HepG2 (cell line): Measurements from ENCODE around the gene EXOC3L4. TPM values are rescaled to one million over a fixed set of nuclear protein-coding genes. Genes with fewer than 3 reads are reported as not detected.
A peak's percentile ranks its signal among the peaks of the same experiment; 100 is the strongest.

Experiments used
- CERS6 ChIP-seq: sonication (generic); formaldehyde crosslinking; IDR thresholded peaks from 2 replicates; pipeline ENCODE4 v1.5.0; 2020; ENCODE audit warnings: missing genetic modification reagents
- EHMT2 ChIP-seq: fragments of 200-600 bp; sonication (generic); IDR thresholded peaks from 2 replicates; pipeline ENCODE4 v1.7.0; 2017; ENCODE audit warnings: antibody characterized with exemption, low read depth, low read length, borderline replicate concordance
- IKZF5 ChIP-seq: IDR thresholded peaks from 2 replicates; pipeline ENCODE4 v1.6.1; 2018; ENCODE audit warnings: missing genetic modification reagents, mild to moderate bottlenecking, missing compliant biosample characterization
- IRF9 ChIP-seq: sonication (generic); formaldehyde crosslinking; IDR thresholded peaks from 2 replicates; pipeline ENCODE4 v1.8.0; 2022; ENCODE audit warnings: missing genetic modification reagents, mild to moderate bottlenecking, borderline replicate concordance
- KLF6 ChIP-seq: IDR thresholded peaks from 2 replicates; pipeline ENCODE4 v1.8.0; 2016; ENCODE audit warnings: missing biosample characterization, missing genetic modification reagents
- MYNN ChIP-seq: sonication (generic); formaldehyde crosslinking; IDR thresholded peaks from 2 replicates; pipeline ENCODE4 v1.4.0; 2020; ENCODE audit warnings: mild to moderate bottlenecking, low read depth, missing genetic modification reagents
- NR0B2 ChIP-seq: sonication (generic); formaldehyde crosslinking; IDR thresholded peaks from 2 replicates; pipeline ENCODE4 v1.4.0; 2020; ENCODE audit warnings: mild to moderate bottlenecking, missing genetic modification reagents
- NR2F2 ChIP-seq: IDR thresholded peaks from 2 replicates; pipeline ENCODE4 v1.6.1; 2012; ENCODE audit warnings: low read depth, inconsistent platforms, borderline replicate concordance
- PAXIP1 ChIP-seq: sonication (generic); formaldehyde crosslinking; conservative IDR thresholded peaks from 2 replicates; pipeline ENCODE4 v1.4.0; 2020; ENCODE audit warnings: mild to moderate bottlenecking, missing genetic modification reagents, moderate library complexity
- PPARG ChIP-seq: conservative IDR thresholded peaks from 2 replicates; pipeline ENCODE4 v1.6.1; 2016; ENCODE audit warnings: missing biosample characterization, missing genetic modification reagents
- SOX6 ChIP-seq, 2 experiments: fragments of 450-650 bp in 1 of 2; sonication (generic) in 1 of 2; formaldehyde crosslinking in 1 of 2; IDR thresholded peaks; 2 replicates each; pipeline versions ENCODE4 v1.4.0 to v1.6.1; 2017 to 2020; ENCODE audit warnings: antibody characterized with exemption in 1 of 2, mild to moderate bottlenecking in 1 of 2, missing genetic modification reagents in 1 of 2
- SP2 ChIP-seq: sonication (generic); formaldehyde crosslinking; IDR thresholded peaks from 2 replicates; pipeline ENCODE4 v1.5.1; 2020; ENCODE audit warnings: mild to moderate bottlenecking, missing genetic modification reagents
- SRSF4 ChIP-seq: fragments of 200-400 bp; formaldehyde crosslinking; IDR thresholded peaks from one replicate; pipeline ENCODE4 v1.6.1; 2018; ENCODE audit warnings: mild to moderate bottlenecking, low read depth, low read length, moderate library complexity; ENCODE audit not compliant: poor library complexity, severe bottlenecking
- TBX3 ChIP-seq: fragments of 450-650 bp; IDR thresholded peaks from 2 replicates; pipeline ENCODE4 v1.6.1; 2017; ENCODE audit warnings: antibody characterized with exemption, mild to moderate bottlenecking, inconsistent platforms, borderline replicate concordance
- ZFP91 ChIP-seq: sonication (generic); formaldehyde crosslinking; IDR thresholded peaks from 2 replicates; pipeline ENCODE4 v1.9.0; 2022; ENCODE audit warnings: missing genetic modification reagents, mild to moderate bottlenecking, borderline replicate concordance
- ZNF101 ChIP-seq: sonication (generic); formaldehyde crosslinking; IDR thresholded peaks from 2 replicates; pipeline ENCODE4 v1.4.0; 2020; ENCODE audit warnings: mild to moderate bottlenecking, low read depth, missing genetic modification reagents, borderline replicate concordance
- ZNF432 ChIP-seq: sonication (generic); formaldehyde crosslinking; IDR thresholded peaks from 2 replicates; pipeline ENCODE4 v1.5.0; 2020; ENCODE audit warnings: missing genetic modification reagents, mild to moderate bottlenecking, borderline replicate concordance
- ZNF781 ChIP-seq: sonication (generic); formaldehyde crosslinking; IDR thresholded peaks from 2 replicates; pipeline ENCODE4 v1.5.1; 2020; ENCODE audit warnings: borderline replicate concordance, mild to moderate bottlenecking, missing genetic modification reagents; ENCODE audit errors: not compliant biosample characterization
- polyA plus RNA-seq, 8 experiments: library from polyadenylated mRNA; depleted of rRNA in 3 of 8; stranded (reverse) in 7 of 8; unstranded in 1 of 8; fragments of >200 nt; fragmentation: Illumina TruSeq in 4 of 8; extraction: Trizol in 4 of 8; gene quantifications; 2 replicates each; pipeline versions ENCODE4 v1.2.1 to v1.2.3, GENCODE V29; 2011 to 2016; ENCODE audit warnings: low read depth in 4 of 8, missing spikeins in 1 of 8, mixed read lengths in 1 of 8; ENCODE audit not compliant: insufficient read depth in 1 of 8
- total RNA-seq, 5 experiments: library from RNA; depleted of rRNA; stranded (reverse); fragments of >200 nt; fragmentation: Illumina TruSeq; extraction: Trizol; gene quantifications; 2 replicates each; pipeline ENCODE4 v1.2.3, GENCODE V29; 2016; ENCODE audit warnings: low read depth in 1 of 5

EXOC3L4 gene
- total and polyA plus RNA-seq, 2 of the 13 experiments (the other 11 are each of a cell fraction or from before 2014, with no cell fraction given) = 11.8 to 27.0 TPM

- TF ChIP-seq IKZF5 (CRISPR knock-in tag) (no peak), NR0B2 (no peak), TBX3 (no peak), ZNF101 (CRISPR knock-in tag) (no peak), SP2 (CRISPR knock-in tag) (no peak), ZNF432 (no peak), SRSF4 (no peak), ZNF781 (no peak), PAXIP1 (peak; percentile 78), KLF6 (CRISPR knock-in tag) (no peak), MYNN (CRISPR knock-in tag) (no peak), SOX6 (IDR thresholded peaks at IDR 0.05) (no peak), SOX6 (CRISPR knock-in tag; IDR thresholded peaks at IDR 0.05) (peak; percentile 59), CERS6 (CRISPR knock-in tag) (no peak), IRF9 (CRISPR knock-in tag) (no peak; the same call in 1 of the 2 replicates), EHMT2 (no peak), PPARG (CRISPR knock-in tag) (no peak), ZFP91 (CRISPR knock-in tag) (peak; percentile 26; the same call in 1 of the 2 replicates), NR2F2 (no peak; the same call in 1 of the 2 replicates)
Measured at GRCh38 chr14:103094406-103095209, at the start of gene EXOC3L4 (continued).
